HG03025 (cell line): ENCODE data around the gene RAB40C.

Experiments used
- ATAC-seq: cut with Tn5 transposase; IDR thresholded peaks from one replicate; pipeline ENCODE4 v1.9.1; 2021; ENCODE audit warnings: mild to moderate bottlenecking, moderate library complexity; ENCODE audit not compliant: unreplicated experiment, low FRiP score

The RAB40C gene

GRCh38 chr16:608019-608418 lies 18.2 kb downstream of the RAB40C start:
- no peak for ATAC-seq

- ATAC-seq = no peak
Measured at GRCh38 chr16:609316-609715, 19.4 kb downstream of the RAB40C start.

GRCh38 chr16:609984-610383 lies 20.1 kb downstream of the RAB40C start:
- ATAC-seq = no peak

- no peak for ATAC-seq
Measured at GRCh38 chr16:610513-611381, 20.9 kb downstream of the RAB40C start.

GRCh38 chr16:615122-615521 lies 25.3 kb downstream of the RAB40C start:
- no peak for ATAC-seq

- ATAC-seq = no peak
Measured at GRCh38 chr16:616733-617586, 27.1 kb downstream of the RAB40C start.

- ATAC-seq = no peak
Measured at GRCh38 chr16:617855-618254, 28.0 kb downstream of the RAB40C start.

GRCh38 chr16:619476-620100 lies 29.7 kb downstream of the RAB40C start:
- ATAC-seq = no peak

GRCh38 chr16:620700-621525 lies 31.0 kb downstream of the RAB40C start:
- ATAC-seq = no peak

- no peak for ATAC-seq
Measured at GRCh38 chr16:621526-622105, 31.8 kb downstream of the RAB40C start.

GRCh38 chr16:622920-623280 lies 33.0 kb downstream of the RAB40C start:
- no peak for ATAC-seq

- no peak for ATAC-seq
Measured at GRCh38 chr16:624526-625070, 34.7 kb downstream of the RAB40C start.

- ATAC-seq = no peak
Measured at GRCh38 chr16:625117-625976, 35.5 kb downstream of the RAB40C start.

- ATAC-seq = no peak
Measured at GRCh38 chr16:625977-626765, 36.3 kb downstream of the RAB40C start.

- no peak for ATAC-seq
Measured at GRCh38 chr16:626787-627453, 37.1 kb downstream of the RAB40C start.

GRCh38 chr16:627454-628239 lies 37.8 kb downstream of the RAB40C start:
- ATAC-seq = no peak
